SIG-M5 treated with dmso at 0.1 percent for 504 hours (cell line): ENCODE data around the gene NCOA1.
"Not testable (repeated sequence)": the region's sequence is repeated elsewhere in the genome, so short reads cannot be mapped to it uniquely, and the experiment has no call there.

ENCODE experiments used
- DNase-seq: peaks from one replicate; lab custom pipeline; 2025; ENCODE audit not compliant: unreplicated experiment; lab: John Stamatoyannopoulos, UW

NCOA1 gene

GRCh38 chr2:24623535-24623934 is 132.5 kb downstream of the NCOA1 start:
- DNase-seq = no peak

GRCh38 chr2:24625728-24626127 is 134.7 kb downstream of the NCOA1 start:
- DNase-seq = no peak

- DNase-seq = no peak
Measured at GRCh38 chr2:24626131-24626530, 135.1 kb downstream of the NCOA1 start.

- no peak for DNase-seq
Measured at GRCh38 chr2:24628746-24629145, 137.7 kb downstream of the NCOA1 start.

- peak; percentile 77 for DNase-seq
Measured at GRCh38 chr2:24632172-24632571, 141.1 kb downstream of the NCOA1 start.

GRCh38 chr2:24635181-24635580 is 144.1 kb downstream of the NCOA1 start:
- DNase-seq = no peak

- DNase-seq = no peak
Measured at GRCh38 chr2:24638568-24638967, 147.5 kb downstream of the NCOA1 start.

GRCh38 chr2:24642351-24642750 is 151.3 kb downstream of the NCOA1 start:
- no peak for DNase-seq

- DNase-seq = no peak
Measured at GRCh38 chr2:24643051-24643450, 152.0 kb downstream of the NCOA1 start.

GRCh38 chr2:24644032-24644431 is 153.0 kb downstream of the NCOA1 start:
- no peak for DNase-seq

- no peak for DNase-seq
Measured at GRCh38 chr2:24650997-24651642, 160.1 kb downstream of the NCOA1 start.

GRCh38 chr2:24651643-24652003 is 160.6 kb downstream of the NCOA1 start:
- DNase-seq = no peak

- peak; percentile 18 for DNase-seq
Measured at GRCh38 chr2:24652265-24653182, 161.5 kb downstream of the NCOA1 start.

GRCh38 chr2:24657818-24658217 is 166.8 kb downstream of the NCOA1 start:
- no peak for DNase-seq

GRCh38 chr2:24658531-24659202 is 167.6 kb downstream of the NCOA1 start:
- DNase-seq = no peak

- DNase-seq = no peak
Measured at GRCh38 chr2:24659862-24660261, 168.8 kb downstream of the NCOA1 start.

GRCh38 chr2:24667542-24667941 is 176.5 kb downstream of the NCOA1 start:
- DNase-seq = no peak

- DNase-seq = no peak
Measured at GRCh38 chr2:24671230-24671629, 180.2 kb downstream of the NCOA1 start.

- no peak for DNase-seq
Measured at GRCh38 chr2:24672589-24672988, 181.5 kb downstream of the NCOA1 start.

GRCh38 chr2:24675338-24675737 is 184.3 kb downstream of the NCOA1 start:
- DNase-seq = no peak

GRCh38 chr2:24676493-24676892 is 185.4 kb downstream of the NCOA1 start:
- no peak for DNase-seq

GRCh38 chr2:24678066-24678465 is 187.0 kb downstream of the NCOA1 start:
- not testable (repeated sequence) for DNase-seq
